Prostate gland (tissue), 2 donors: ENCODE data around the gene CENPA. TPM values are rescaled to one million over a fixed set of nuclear protein-coding genes. Genes with fewer than 3 reads are reported as not detected.
A peak's percentile ranks its signal among the peaks of the same experiment; 100 is the strongest.

ENCODE experiments used
- DNase-seq: peaks from one replicate; pipeline ENCODE4 v3.0.0-alpha.2; 2019; ENCODE audit warnings: low spot score
- H3K27ac ChIP-seq, 2 donors: fragments of 200-600 bp; sonication (generic); 2 replicates each; pipeline ENCODE4 v1.5.1; 2017 to 2019
- H3K27me3 ChIP-seq: fragments of 200-600 bp; sonication (generic); replicated peaks from 2 replicates; pipeline ENCODE4 v1.5.1; 2019; ENCODE audit not compliant: insufficient read depth
- H3K36me3 ChIP-seq, 2 donors: fragments of 200-600 bp; sonication (generic); 1 replicate in 1 of 2; 2 replicates in 1 of 2; pipeline versions ENCODE4 v1.5.1 to v1.8.1; 2017 to 2019
- H3K4me1 ChIP-seq: fragments of 200-600 bp; sonication (generic); replicated peaks from 2 replicates; pipeline ENCODE4 v1.5.1; 2019
- H3K4me3 ChIP-seq, 2 donors: fragments of 200-600 bp; sonication (generic); 2 replicates each; pipeline ENCODE4 v1.5.1; 2017 to 2019
- H3K9me3 ChIP-seq: fragments of 200-600 bp; sonication (generic); 2 replicates; pipeline ENCODE4 v1.5.1; 2017
- CTCF ChIP-seq, 4 experiments: fragments of 200-600 bp in 2 of 4; fragments of 450-650 bp in 2 of 4; sonication (generic) in 2 of 4; IDR thresholded peaks; 1 replicate in 3 of 4; 2 replicates in 1 of 4; pipeline ENCODE4 v1.5.1; 2016 to 2019; ENCODE audit warnings: antibody characterized with exemption in 4 of 4, mild to moderate bottlenecking in 2 of 4, moderate library complexity in 2 of 4
- POLR2A ChIP-seq: fragments of 450-650 bp; IDR thresholded peaks from one replicate; pipeline ENCODE4 v1.6.1; 2016; ENCODE audit warnings: antibody characterized with exemption, mild to moderate bottlenecking
- POLR2AphosphoS5 ChIP-seq: sonication (generic); formaldehyde crosslinking; IDR thresholded peaks from one replicate; pipeline ENCODE4 v1.6.1; 2017; ENCODE audit warnings: antibody characterized with exemption
- WGBS: methylation state at CpG from one replicate; pipeline ENCODE4 v1.1.5; 2018; 5-methylcytosine and 5-hydroxymethylcytosine counted together
- intact Hi-C: fragments of 100-400 bp; cut with DNase I; formaldehyde crosslinking; loops from one replicate; pipeline ENCODE4 v1.14.2; 2022
- total RNA-seq, 2 donors: library from RNA; depleted of rRNA; stranded (reverse); fragments of >200 nt; gene quantifications; one replicate each; pipeline ENCODE4 v1.1.0, GENCODE V29; 2016

The CENPA gene
- total RNA-seq, 2 donors from 2014 or later, result 0.23 to 0.68 TPM

GRCh38 chr2:26754972-26755670 is 30.7 kb upstream of the CENPA start:
- intact Hi-C loops, result no loop called here
- Histone ChIP-seq H3K27ac (no peak overlapping the region), H3K4me3 (no peak overlapping the region), H3K9me3 (no peaks in the 10 kb centered on the region), H3K4me1 (no peaks in the 10 kb centered on the region), H3K27me3 (no peaks in the 10 kb centered on the region), H3K36me3 (no peaks in the 10 kb centered on the region)
- DNase-seq, result no peak
- 70% methylated on average over 4 of the region's 4 CpGs for WGBS
- no peak for TF ChIP-seq POLR2A
- no peak for TF ChIP-seq POLR2AphosphoS5
- no peak for TF ChIP-seq CTCF (IDR thresholded peaks at IDR 0.05)

GRCh38 chr2:26756337-26756736 is 29.5 kb upstream of the CENPA start:
- no peak for DNase-seq
- intact Hi-C loops, result no loop called here
- H3K4me3 ChIP-seq, result no peak overlapping the region
- no peak overlapping the region for H3K27ac ChIP-seq
- H3K4me1 ChIP-seq, result no peaks in the 10 kb centered on the region
- 85% methylated on average over 5 of the region's 5 CpGs for WGBS
- TF ChIP-seq CTCF (IDR thresholded peaks at IDR 0.05), result no peak
- TF ChIP-seq POLR2A, result no peak
- no peak for TF ChIP-seq POLR2AphosphoS5
- H3K36me3 ChIP-seq, result no peaks in the 10 kb centered on the region
- no peaks in the 10 kb centered on the region for H3K9me3 ChIP-seq
- H3K27me3 ChIP-seq, result no peaks in the 10 kb centered on the region

GRCh38 chr2:26757873-26758789 is 27.7 kb upstream of the CENPA start:
- Histone ChIP-seq H3K27me3 (no peaks in the 10 kb centered on the region), H3K36me3 (no peaks in the 10 kb centered on the region), H3K4me3 (no peak overlapping the region), H3K4me1 (no peaks in the 10 kb centered on the region), H3K9me3 (no peaks in the 10 kb centered on the region), H3K27ac (peak overlapping the region in 1 of 2 donors; percentile 22)
- TF ChIP-seq CTCF (IDR thresholded peaks at IDR 0.05), result no peak
- peak; percentile 81 for TF ChIP-seq POLR2AphosphoS5
- TF ChIP-seq POLR2A, result peak; percentile 19
- WGBS, result 60% methylated on average over 6 of the region's 6 CpGs
- peak; percentile 60 for DNase-seq
- intact Hi-C loops, result no loop called here

GRCh38 chr2:26758790-26759321 is 27.0 kb upstream of the CENPA start:
- intact Hi-C loops, result no loop called here
- WGBS, result 77% methylated on average over 7 of the region's 7 CpGs
- Histone ChIP-seq H3K27me3 (no peaks in the 10 kb centered on the region), H3K36me3 (no peaks in the 10 kb centered on the region), H3K27ac (no peak overlapping the region), H3K4me1 (no peaks in the 10 kb centered on the region), H3K9me3 (no peaks in the 10 kb centered on the region), H3K4me3 (no peak overlapping the region)
- DNase-seq, result no peak
- no peak for TF ChIP-seq CTCF (IDR thresholded peaks at IDR 0.05)
- TF ChIP-seq POLR2A, result no peak
- no peak for TF ChIP-seq POLR2AphosphoS5
